Ectodermal cell (in vitro differentiated cells): ENCODE measurements around the gene PDZRN3.

ENCODE experiments used
- H3K27ac ChIP-seq: 2 replicates; pipeline ENCODE4 v1.7.0; 2013; ENCODE audit warnings: mild to moderate bottlenecking, low read depth, low read length; ENCODE audit not compliant: insufficient read depth, poor library complexity, severe bottlenecking
- H3K27me3 ChIP-seq: 2 replicates; pipeline ENCODE4 v1.7.0; 2013; ENCODE audit warnings: mild to moderate bottlenecking, low read length; ENCODE audit not compliant: insufficient read depth, control insufficient read depth, poor library complexity, severe bottlenecking
- H3K36me3 ChIP-seq: one replicate; pipeline ENCODE4 v1.7.0; 2013; ENCODE audit warnings: low read length; ENCODE audit not compliant: control insufficient read depth, insufficient read depth
- H3K4me1 ChIP-seq: one replicate; pipeline ENCODE4 v1.7.0; 2013; ENCODE audit warnings: low read length; ENCODE audit not compliant: control insufficient read depth, insufficient read depth
- H3K4me3 ChIP-seq: 2 replicates; pipeline ENCODE4 v1.7.0; 2013; ENCODE audit warnings: low read depth, low read length, control low read depth; ENCODE audit not compliant: insufficient read depth
- H3K9me3 ChIP-seq: 2 replicates; pipeline ENCODE4 v1.7.0; 2013; ENCODE audit warnings: mild to moderate bottlenecking, low read length, moderate library complexity; ENCODE audit not compliant: control insufficient read depth
- WGBS, 2 experiments: methylation state at CpG; one replicate each; pipeline ENCODE4 v1.1.7; 2013; ENCODE audit warnings: missing lambda C conversion rate in 2 of 2; 5-methylcytosine and 5-hydroxymethylcytosine counted together

PDZRN3 gene

DNA sequence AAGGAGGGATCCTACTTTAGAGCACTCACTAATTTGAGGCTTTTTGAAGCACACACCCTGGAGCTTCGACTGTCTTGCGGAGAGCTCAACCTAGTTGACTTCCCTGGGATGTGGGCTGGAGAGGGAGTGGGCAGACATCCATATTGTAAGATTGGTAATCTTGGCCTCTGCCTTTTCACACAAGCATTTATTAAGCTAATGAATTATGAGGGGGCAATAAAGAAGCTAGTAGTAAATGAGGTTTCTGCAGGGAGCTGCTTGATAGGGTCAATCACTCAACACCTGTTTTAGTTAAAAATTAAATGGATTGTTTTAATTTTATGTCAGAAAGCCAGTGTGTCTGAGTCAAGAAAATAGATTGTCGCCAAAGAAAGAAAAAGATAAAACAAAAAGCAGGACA is 76.3 kb downstream of the PDZRN3 start:
- Histone ChIP-seq H3K4me1 (no peaks in the 10 kb centered on the region), H3K27ac (no peak overlapping the region), H3K9me3 (no peaks in the 10 kb centered on the region), H3K36me3 (no peaks in the 10 kb centered on the region), H3K4me3 (no peak overlapping the region), H3K27me3 (no peaks in the 10 kb centered on the region)
- 87 to 93% methylated on average over 3 of the region's 3 CpGs for WGBS, 2 experiments

DNA sequence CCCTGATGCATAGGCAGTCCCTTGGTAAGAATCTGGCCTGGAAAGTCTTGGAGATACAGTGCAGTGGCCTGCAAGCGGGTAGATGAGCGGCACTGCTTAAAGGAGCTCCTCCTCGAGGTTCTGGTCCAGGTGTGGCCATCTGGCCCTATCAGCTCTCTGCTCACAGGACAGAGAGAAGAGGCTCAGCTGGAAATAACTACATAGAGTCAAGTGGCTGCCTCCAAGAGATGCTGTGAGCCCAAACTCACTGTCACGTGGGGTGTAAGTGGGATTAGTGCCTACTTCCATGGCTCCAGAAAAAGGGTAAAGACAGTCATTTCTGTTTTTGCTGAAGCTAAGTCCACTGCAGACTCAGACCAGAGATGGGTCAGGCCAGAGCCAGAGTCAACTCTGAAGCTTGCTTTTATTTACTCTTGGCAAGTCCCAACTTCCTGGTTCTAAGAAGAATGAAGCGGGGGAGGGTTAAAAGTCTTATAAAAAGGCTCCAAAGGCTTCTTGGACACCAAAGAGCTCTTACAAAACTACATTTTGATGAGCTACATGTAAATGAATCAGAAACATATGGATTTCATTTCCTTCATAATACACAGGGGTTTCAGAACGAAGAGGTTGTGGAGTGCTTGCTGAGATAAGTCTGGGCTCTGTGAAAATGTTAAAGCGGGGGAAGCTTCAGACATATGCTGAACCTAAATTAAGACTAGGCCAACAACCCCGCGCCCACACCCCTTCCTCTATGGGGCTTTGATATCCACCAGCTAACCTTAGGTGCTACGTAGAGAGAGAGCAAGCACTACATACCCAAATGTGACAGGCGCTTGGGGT is 77.1 kb downstream of the PDZRN3 start:
- WGBS, 2 experiments = 85 to 86% methylated on average over 9 to 11 of the region's 11 CpGs

GRCh38 chr3:73546961-73547360 is 77.8 kb downstream of the PDZRN3 start:
- Histone ChIP-seq H3K4me1 (no peaks in the 10 kb centered on the region), H3K27ac (no peak overlapping the region), H3K4me3 (no peak overlapping the region), H3K36me3 (no peaks in the 10 kb centered on the region), H3K9me3 (no peaks in the 10 kb centered on the region), H3K27me3 (no peaks in the 10 kb centered on the region)
- 80 to 85% methylated on average over 2 to 3 of the region's 3 CpGs for WGBS, 2 experiments

More for the DNA sequence above, 77.1 kb downstream of the PDZRN3 start:
- no peaks in the 10 kb centered on the region for H3K4me1 ChIP-seq
- H3K27ac ChIP-seq = no peak overlapping the region
- H3K9me3 ChIP-seq = no peaks in the 10 kb centered on the region
- H3K4me3 ChIP-seq = no peak overlapping the region
- no peaks in the 10 kb centered on the region for H3K36me3 ChIP-seq
- H3K27me3 ChIP-seq = no peaks in the 10 kb centered on the region

DNA sequence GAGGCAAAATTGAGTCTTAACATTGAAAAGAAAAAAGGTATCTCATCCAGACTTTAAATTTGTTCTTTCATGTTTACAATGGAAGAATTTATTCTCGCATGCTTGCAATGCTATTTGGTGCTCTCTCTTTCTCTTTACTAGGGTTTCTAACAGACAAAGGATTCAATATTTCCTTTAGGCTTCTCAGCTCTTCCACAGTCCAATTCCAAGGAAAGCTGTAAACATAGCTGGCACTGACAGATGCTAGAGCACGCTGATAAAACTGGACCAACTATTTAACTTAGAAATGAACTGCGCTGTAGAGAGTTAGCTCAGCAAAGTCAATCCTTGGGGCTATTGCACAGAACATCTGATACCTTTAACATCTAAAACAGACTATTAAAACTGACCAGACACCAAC is 81.3 kb downstream of the PDZRN3 start:
- no peaks in the 10 kb centered on the region for H3K4me1 ChIP-seq
- no peak overlapping the region for H3K4me3 ChIP-seq
- H3K27me3 ChIP-seq = no peaks in the 10 kb centered on the region
- H3K9me3 ChIP-seq = no peaks in the 10 kb centered on the region
- H3K27ac ChIP-seq = no peak overlapping the region
- WGBS, 2 experiments = 91 to 100% methylated on average over 3 of the region's 3 CpGs
- no peaks in the 10 kb centered on the region for H3K36me3 ChIP-seq

DNA sequence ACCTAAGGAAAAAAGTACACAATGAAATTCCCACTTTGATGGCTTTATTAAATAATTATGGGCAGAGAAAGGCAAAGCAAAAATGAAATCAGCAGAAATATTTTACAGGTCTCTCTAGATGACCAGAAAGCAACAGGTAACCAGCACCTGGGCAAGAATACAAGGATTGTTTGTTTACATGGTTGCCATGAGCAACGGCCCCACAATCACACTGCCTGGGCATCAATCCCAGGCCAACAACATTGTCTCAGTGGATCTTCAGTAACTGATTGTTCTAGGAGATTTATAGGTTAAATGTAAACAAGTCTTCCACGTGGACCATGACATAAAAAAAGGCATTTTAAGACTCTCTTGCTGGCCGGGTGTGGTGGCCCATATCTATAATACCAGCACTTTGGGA is 82.6 kb downstream of the PDZRN3 start:
- Histone ChIP-seq H3K4me3 (no peak overlapping the region), H3K27me3 (no peaks in the 10 kb centered on the region), H3K4me1 (no peaks in the 10 kb centered on the region), H3K36me3 (no peaks in the 10 kb centered on the region), H3K9me3 (no peaks in the 10 kb centered on the region), H3K27ac (no peak overlapping the region)
- 73 to 80% methylated on average over 3 of the region's 3 CpGs for WGBS, 2 experiments

DNA sequence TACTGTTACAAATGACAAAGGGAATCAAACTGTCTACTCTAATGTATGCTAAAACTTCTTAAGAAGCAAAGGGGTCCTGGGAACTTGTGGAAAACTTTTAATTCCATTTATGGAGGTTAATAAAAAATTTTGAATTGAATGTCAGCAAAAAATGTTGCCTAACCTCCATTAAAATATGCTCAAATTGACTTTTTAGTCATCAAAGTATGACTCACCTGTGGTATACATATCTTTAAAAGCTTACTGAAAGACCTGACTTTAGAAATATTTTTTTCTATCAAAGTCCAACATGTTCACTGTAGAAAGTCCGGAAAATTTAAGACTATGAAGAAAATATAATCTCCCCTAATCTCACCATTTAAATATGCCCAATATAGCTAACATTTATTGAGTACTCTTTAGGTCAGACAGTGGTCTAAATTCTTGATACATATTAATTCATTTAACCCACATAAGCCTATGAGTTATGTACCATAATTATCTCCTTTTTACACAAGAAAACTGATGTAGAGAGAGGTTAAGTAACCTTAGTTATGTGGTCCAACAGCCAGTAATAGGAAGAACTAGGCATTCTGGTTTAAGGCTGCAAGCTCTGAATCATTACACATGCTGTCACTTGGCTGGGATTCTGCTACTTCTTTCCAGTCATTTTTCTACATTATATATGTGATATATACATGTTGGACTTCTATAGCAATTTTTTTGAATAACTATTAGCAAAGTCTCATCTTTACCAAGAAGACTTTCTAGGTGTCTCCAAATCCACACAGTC is 83.6 kb downstream of the PDZRN3 start:
- no peaks in the 10 kb centered on the region for H3K4me1 ChIP-seq
- H3K4me3 ChIP-seq = no peak overlapping the region
- WGBS, 2 experiments = 100% methylated on average over 1 of the region's 1 CpG
- H3K9me3 ChIP-seq = no peaks in the 10 kb centered on the region
- H3K27ac ChIP-seq = no peak overlapping the region
- H3K36me3 ChIP-seq = no peaks in the 10 kb centered on the region
- no peaks in the 10 kb centered on the region for H3K27me3 ChIP-seq

GRCh38 chr3:73538486-73538885 is 86.3 kb downstream of the PDZRN3 start:
- no peaks in the 10 kb centered on the region for H3K27me3 ChIP-seq
- no peaks in the 10 kb centered on the region for H3K9me3 ChIP-seq
- H3K4me1 ChIP-seq = no peaks in the 10 kb centered on the region
- H3K27ac ChIP-seq = no peak overlapping the region
- H3K4me3 ChIP-seq = no peak overlapping the region
- 90 to 95% methylated on average over 1 to 2 of the region's 2 CpGs for WGBS, 2 experiments
- H3K36me3 ChIP-seq = no peaks in the 10 kb centered on the region

- Histone ChIP-seq H3K9me3 (no peaks in the 10 kb centered on the region), H3K4me3 (no peak overlapping the region), H3K36me3 (no peaks in the 10 kb centered on the region), H3K4me1 (no peaks in the 10 kb centered on the region), H3K27me3 (no peaks in the 10 kb centered on the region), H3K27ac (no peak overlapping the region)
Measured at GRCh38 chr3:73536952-73537351, 87.8 kb downstream of the PDZRN3 start.

DNA sequence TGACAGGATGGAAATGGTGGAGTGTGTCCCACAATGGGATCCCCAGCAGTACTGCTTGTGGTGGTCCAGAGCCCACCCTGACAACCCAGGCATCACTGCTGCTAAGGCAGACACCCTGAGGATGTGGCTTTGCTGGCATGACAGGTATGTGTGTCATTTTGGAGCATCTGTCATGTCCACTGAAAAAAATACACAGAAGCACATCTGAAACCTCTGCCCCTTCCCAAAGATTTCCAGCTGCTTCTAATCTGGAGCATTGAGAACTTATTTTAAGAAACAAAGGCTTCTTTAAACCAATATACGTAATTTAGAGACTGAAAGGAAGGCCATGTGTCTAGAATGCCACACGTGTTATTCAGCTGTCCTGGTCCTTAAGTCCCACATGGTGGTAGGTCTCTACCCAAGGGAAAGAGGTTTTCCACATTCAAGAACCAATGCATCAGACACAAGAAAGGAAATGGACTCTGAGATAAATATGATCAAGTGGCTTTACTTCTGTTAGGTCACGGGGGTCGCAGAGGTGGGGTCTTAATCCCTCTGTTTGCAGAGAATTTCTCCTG is 88.3 kb downstream of the PDZRN3 start:
- Histone ChIP-seq H3K27ac (no peak overlapping the region), H3K27me3 (no peaks in the 10 kb centered on the region), H3K36me3 (no peaks in the 10 kb centered on the region), H3K4me3 (no peak overlapping the region), H3K4me1 (no peaks in the 10 kb centered on the region), H3K9me3 (no peaks in the 10 kb centered on the region)
- WGBS, 2 experiments = 96% methylated on average over 4 of the region's 4 CpGs

- H3K4me1 ChIP-seq = no peaks in the 10 kb centered on the region
- H3K36me3 ChIP-seq = no peaks in the 10 kb centered on the region
- H3K4me3 ChIP-seq = no peak overlapping the region
- H3K27ac ChIP-seq = no peak overlapping the region
- no peaks in the 10 kb centered on the region for H3K9me3 ChIP-seq
- H3K27me3 ChIP-seq = no peaks in the 10 kb centered on the region
Measured at GRCh38 chr3:73535931-73536330, 88.8 kb downstream of the PDZRN3 start.
